ENCODE results near the gene CACNA2D1. TPM values are rescaled to one million over a fixed set of nuclear protein-coding genes. Genes with fewer than 3 reads are reported as not detected.

The CACNA2D1 gene
- total RNA-seq, 1 donor from 2014 or later = not detected

DNA sequence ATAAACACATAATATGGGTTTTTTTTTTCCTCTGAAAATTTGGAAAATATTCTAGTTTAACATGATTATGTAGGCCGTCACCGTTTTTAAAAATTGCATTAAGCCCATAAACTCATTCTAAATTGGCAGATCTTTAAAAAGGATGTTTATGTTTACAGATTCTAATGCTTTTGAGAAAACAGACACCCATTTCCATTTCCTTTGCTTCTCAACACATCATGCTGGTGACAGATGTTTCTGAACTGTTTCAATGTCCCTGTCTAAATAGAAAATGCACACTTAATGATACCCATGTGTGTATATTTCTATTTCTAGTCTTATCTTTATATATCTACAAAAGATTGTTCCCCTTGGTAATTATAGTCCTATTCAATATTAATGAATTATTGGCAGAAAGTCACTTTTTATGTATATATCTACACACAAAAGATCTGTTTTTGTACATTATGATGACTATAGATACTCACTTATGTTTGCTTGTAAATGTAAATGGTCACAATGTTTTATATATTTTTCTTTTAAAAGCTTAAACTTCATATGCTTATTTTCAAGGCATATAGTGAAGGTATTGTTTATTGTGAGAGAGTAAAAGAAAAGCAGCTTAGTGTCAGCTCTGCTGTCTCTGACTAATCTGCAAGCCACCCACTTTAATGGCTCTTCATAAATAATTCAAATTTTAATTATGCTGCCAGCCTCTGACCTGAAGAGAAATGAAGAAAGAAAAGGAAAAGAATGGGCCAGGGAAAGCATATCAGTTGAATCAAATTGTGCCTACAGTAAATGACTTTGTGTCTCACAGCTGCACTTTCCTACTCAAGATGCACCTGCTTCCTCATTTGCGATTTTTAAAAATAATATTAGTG lies 179.4 kb downstream of the CACNA2D1 start:
- ATAC-seq (ENCODE audit: low read depth) (no peak), DNase-seq (no peak)
- no peak overlapping the region for H3K4me3 Mint-ChIP-seq
- intact Hi-C loops (cut with micrococcal nuclease) = no loop called here
- no peaks in the 10 kb centered on the region for H3K4me1 Mint-ChIP-seq
- H3K36me3 Mint-ChIP-seq (ENCODE audit: low read depth) = no peaks in the 10 kb centered on the region
- no peaks in the 10 kb centered on the region for H3K27me3 Mint-ChIP-seq
- CTCF ChIA-PET = no interaction called here
- TF ChIP-seq, protein P1, sequence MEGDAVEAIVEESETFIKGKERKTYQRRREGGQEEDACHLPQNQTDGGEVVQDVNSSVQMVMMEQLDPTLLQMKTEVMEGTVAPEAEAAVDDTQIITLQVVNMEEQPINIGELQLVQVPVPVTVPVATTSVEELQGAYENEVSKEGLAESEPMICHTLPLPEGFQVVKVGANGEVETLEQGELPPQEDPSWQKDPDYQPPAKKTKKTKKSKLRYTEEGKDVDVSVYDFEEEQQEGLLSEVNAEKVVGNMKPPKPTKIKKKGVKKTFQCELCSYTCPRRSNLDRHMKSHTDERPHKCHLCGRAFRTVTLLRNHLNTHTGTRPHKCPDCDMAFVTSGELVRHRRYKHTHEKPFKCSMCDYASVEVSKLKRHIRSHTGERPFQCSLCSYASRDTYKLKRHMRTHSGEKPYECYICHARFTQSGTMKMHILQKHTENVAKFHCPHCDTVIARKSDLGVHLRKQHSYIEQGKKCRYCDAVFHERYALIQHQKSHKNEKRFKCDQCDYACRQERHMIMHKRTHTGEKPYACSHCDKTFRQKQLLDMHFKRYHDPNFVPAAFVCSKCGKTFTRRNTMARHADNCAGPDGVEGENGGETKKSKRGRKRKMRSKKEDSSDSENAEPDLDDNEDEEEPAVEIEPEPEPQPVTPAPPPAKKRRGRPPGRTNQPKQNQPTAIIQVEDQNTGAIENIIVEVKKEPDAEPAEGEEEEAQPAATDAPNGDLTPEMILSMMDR (IDR thresholded peaks at IDR 0.05) = no peak
- POLR2A ChIA-PET = no interaction called here
- peaks cover 2% of the 10 kb centered on the region for H3K9me3 Mint-ChIP-seq
- H3K27ac Mint-ChIP-seq = no peak overlapping the region

DNA sequence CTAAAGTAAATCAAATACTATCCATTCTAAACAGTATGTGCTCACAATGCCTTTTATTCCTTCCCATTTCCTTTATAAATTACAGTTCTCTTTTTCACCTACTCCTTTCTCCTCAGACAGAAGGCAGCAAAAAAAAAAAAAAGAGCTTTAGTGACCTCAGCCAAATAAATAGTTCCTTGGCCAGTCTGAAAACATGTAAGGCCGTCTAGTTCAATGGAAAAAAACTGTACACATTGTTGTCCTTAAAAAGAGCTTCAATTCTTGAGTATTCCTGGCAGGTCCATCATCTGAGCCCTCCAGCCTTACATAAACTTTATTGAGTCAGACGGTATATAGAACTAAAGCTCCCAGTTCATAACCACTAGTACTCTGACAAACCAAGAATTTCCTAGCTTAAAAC lies 185.4 kb downstream of the CACNA2D1 start:
- no peaks in the 10 kb centered on the region for H3K36me3 Mint-ChIP-seq (ENCODE audit: low read depth)
- TF ChIP-seq, protein P1 (IDR thresholded peaks at IDR 0.05) = no peak
- H3K4me1 Mint-ChIP-seq = no peaks in the 10 kb centered on the region
- intact Hi-C loops (cut with micrococcal nuclease) = no loop called here
- DNase-seq (no peak), ATAC-seq (ENCODE audit: low read depth) (no peak)
- H3K27me3 Mint-ChIP-seq = no peaks in the 10 kb centered on the region
- H3K4me3 Mint-ChIP-seq = no peak overlapping the region
- H3K27ac Mint-ChIP-seq = no peak overlapping the region
- peaks cover 2% of the 10 kb centered on the region for H3K9me3 Mint-ChIP-seq
- ChIA-PET CTCF (interaction anchor here (0.6 to 1.0 kb wide), 2 partner anchors 17 to 74 kb away, joined by 3 read pairs; no protein-coding TSS in a partner anchor), POLR2A (no interaction called here)

DNA sequence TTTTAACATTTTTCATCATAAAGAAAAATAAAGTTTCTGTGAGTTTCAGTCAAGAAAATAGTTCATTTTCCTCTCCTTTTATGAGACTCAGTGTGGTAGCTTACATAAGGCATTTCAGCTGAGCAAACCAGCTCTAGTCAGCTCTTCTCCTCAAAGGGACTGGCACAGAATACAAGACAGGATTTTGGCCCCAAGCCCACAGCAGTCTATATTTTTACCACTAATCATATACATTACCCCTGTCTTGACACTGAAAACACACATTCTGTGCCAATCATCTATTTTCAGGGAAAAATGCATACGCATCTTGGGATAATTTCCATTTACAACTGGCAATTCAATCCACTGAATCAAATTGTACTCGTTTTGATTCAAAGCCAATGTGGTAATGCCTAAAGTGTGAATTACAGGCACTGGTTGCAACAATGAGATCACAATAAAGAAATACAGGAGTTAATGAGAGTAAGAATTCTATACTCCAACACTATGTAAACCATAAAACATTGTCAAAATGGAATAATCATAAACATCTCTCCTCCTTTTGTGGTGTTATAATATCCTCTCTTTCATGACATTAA lies 186.4 kb downstream of the CACNA2D1 start:
- no peak overlapping the region for H3K4me3 Mint-ChIP-seq
- CTCF ChIA-PET = interaction anchor here (1.0 kb wide), 1 partner anchor 73 kb away, joined by 3 read pairs; no protein-coding TSS in a partner anchor
- no peak for ATAC-seq (ENCODE audit: low read depth)

DNA sequence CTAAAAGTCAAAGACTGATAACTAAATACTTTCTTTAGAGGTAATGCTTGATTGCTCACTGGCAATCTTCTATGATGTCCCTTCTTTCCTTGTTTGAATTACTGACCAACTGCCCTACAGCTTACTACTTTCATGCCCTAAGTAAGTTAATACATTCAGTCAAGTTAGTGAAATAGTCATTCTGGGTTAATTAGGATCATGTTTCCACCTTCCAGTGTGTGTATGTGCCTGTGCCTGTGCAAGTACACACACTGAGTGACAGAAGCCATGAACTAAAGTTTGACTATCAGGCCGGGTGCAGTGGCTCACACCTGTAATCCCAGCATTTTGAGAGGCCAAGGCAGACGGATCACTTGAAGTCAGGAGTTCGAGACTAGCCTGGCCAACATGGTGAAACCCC lies 187.9 kb downstream of the CACNA2D1 start:
- H3K4me1 Mint-ChIP-seq = no peaks in the 10 kb centered on the region
- ChIA-PET CTCF (no interaction called here), POLR2A (no interaction called here)
- DNase-seq (no peak), ATAC-seq (ENCODE audit: low read depth) (no peak)
- H3K9me3 Mint-ChIP-seq = no peaks in the 10 kb centered on the region
- H3K4me3 Mint-ChIP-seq = no peak overlapping the region
- no peaks in the 10 kb centered on the region for H3K27me3 Mint-ChIP-seq
- H3K27ac Mint-ChIP-seq = no peak overlapping the region
- intact Hi-C loops (cut with micrococcal nuclease) = no loop called here
- TF ChIP-seq, protein P1 (IDR thresholded peaks at IDR 0.05) = no peak
- no peaks in the 10 kb centered on the region for H3K36me3 Mint-ChIP-seq (ENCODE audit: low read depth)

More for the DNA sequence above, 186.4 kb downstream of the CACNA2D1 start:
- intact Hi-C loops (cut with micrococcal nuclease) = no loop called here
- H3K9me3 Mint-ChIP-seq = no peaks in the 10 kb centered on the region
- TF ChIP-seq, protein P1 (IDR thresholded peaks at IDR 0.05) = no peak
- DNase-seq = no peak
- H3K27ac Mint-ChIP-seq = no peak overlapping the region
- H3K36me3 Mint-ChIP-seq (ENCODE audit: low read depth) = no peaks in the 10 kb centered on the region
- no peaks in the 10 kb centered on the region for H3K4me1 Mint-ChIP-seq
- POLR2A ChIA-PET = no interaction called here
- H3K27me3 Mint-ChIP-seq = no peaks in the 10 kb centered on the region

DNA sequence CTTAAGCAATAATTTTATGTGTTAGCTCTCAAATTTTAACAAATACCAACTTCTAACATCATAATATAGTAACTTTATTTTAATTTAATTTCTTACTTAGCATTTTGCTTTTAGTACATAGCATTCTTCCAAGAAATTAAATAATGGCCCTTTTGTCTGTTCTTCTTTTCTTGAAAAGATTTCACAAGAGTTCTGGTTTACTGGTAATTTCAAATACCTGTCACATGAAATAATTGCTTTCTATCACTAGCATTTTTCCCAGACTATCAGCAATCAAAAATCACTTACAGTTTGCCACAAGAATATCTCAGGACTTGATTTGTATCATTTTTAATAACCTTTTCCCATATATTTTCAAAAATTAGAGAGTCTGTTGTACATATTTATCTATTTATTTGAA lies 193.0 kb downstream of the CACNA2D1 start:
- Mint-ChIP-seq H3K4me3 (no peak overlapping the region), H3K36me3 (ENCODE audit: low read depth) (no peaks in the 10 kb centered on the region), H3K27ac (no peak overlapping the region), H3K27me3 (no peaks in the 10 kb centered on the region), H3K9me3 (no peaks in the 10 kb centered on the region), H3K4me1 (no peaks in the 10 kb centered on the region)
- TF ChIP-seq, protein P1 (IDR thresholded peaks at IDR 0.05) = no peak
- DNase-seq = no peak
- intact Hi-C loops (cut with micrococcal nuclease) = no loop called here
- ATAC-seq (ENCODE audit: low read depth) = no peak
- CTCF ChIA-PET = no interaction called here
- POLR2A ChIA-PET = no interaction called here
